HepG2 (cell line): ENCODE results near the gene CASP6. TPM values are rescaled to one million over a fixed set of nuclear protein-coding genes. Genes with fewer than 3 reads are reported as not detected.
A peak's percentile ranks its signal among the peaks of the same experiment; 100 is the strongest.

Experiments used
- GABPA ChIP-seq, 2 experiments: IDR thresholded peaks; 2 replicates each; pipeline ENCODE4 v1.6.1; 2011 to 2016; ENCODE audit warnings: low read depth in 2 of 2, low read length in 1 of 2, missing biosample characterization in 1 of 2, missing genetic modification characterization in 1 of 2
- HOXA3 ChIP-seq: sonication (generic); formaldehyde crosslinking; IDR thresholded peaks from 2 replicates; pipeline ENCODE4 v1.5.0; 2020; ENCODE audit warnings: missing genetic modification reagents
- NFKBIZ ChIP-seq: IDR thresholded peaks from 2 replicates; pipeline ENCODE4 v1.6.1; 2018; ENCODE audit warnings: missing genetic modification reagents, missing compliant biosample characterization
- SMC3 ChIP-seq: IDR thresholded peaks from 2 replicates; pipeline ENCODE4 v1.6.1; 2011; ENCODE audit warnings: low read length, improper control_type of control experiment
- SP1 ChIP-seq, 2 experiments: fragments of 450-650 bp in 1 of 2; sonication (generic) in 1 of 2; formaldehyde crosslinking in 1 of 2; IDR thresholded peaks; 2 replicates each; pipeline versions ENCODE4 v1.4.0 to v1.6.1; 2016 to 2020; ENCODE audit warnings: missing genetic modification reagents in 1 of 2
- ZNF33B ChIP-seq: sonication (generic); formaldehyde crosslinking; IDR thresholded peaks from 2 replicates; pipeline ENCODE4 v1.5.1; 2020; ENCODE audit warnings: mild to moderate bottlenecking, missing genetic modification reagents
- ZNF44 ChIP-seq: sonication (generic); formaldehyde crosslinking; IDR thresholded peaks from 2 replicates; pipeline ENCODE4 v1.5.1; 2020; ENCODE audit warnings: mild to moderate bottlenecking, missing genetic modification reagents
- ZNF460 ChIP-seq: sonication (generic); formaldehyde crosslinking; IDR thresholded peaks from 2 replicates; pipeline ENCODE4 v1.5.1; 2020; ENCODE audit warnings: missing genetic modification reagents, mild to moderate bottlenecking, borderline replicate concordance
- ZNF615 ChIP-seq: sonication (generic); formaldehyde crosslinking; IDR thresholded peaks from 2 replicates; pipeline ENCODE4 v1.5.0; 2020; ENCODE audit warnings: mild to moderate bottlenecking, missing genetic modification reagents, borderline replicate concordance
- ZNF788 ChIP-seq: sonication (generic); formaldehyde crosslinking; IDR thresholded peaks from 2 replicates; pipeline ENCODE4 v1.5.0; 2020; ENCODE audit warnings: mild to moderate bottlenecking, missing genetic modification reagents, borderline replicate concordance
- polyA plus RNA-seq, 8 experiments: library from polyadenylated mRNA; depleted of rRNA in 3 of 8; stranded (reverse) in 7 of 8; unstranded in 1 of 8; fragments of >200 nt; fragmentation: Illumina TruSeq in 4 of 8; extraction: Trizol in 4 of 8; gene quantifications; 2 replicates each; pipeline versions ENCODE4 v1.2.1 to v1.2.3, GENCODE V29; 2011 to 2016; ENCODE audit warnings: low read depth in 4 of 8, missing spikeins in 1 of 8, mixed read lengths in 1 of 8; ENCODE audit not compliant: insufficient read depth in 1 of 8
- total RNA-seq, 5 experiments: library from RNA; depleted of rRNA; stranded (reverse); fragments of >200 nt; fragmentation: Illumina TruSeq; extraction: Trizol; gene quantifications; 2 replicates each; pipeline ENCODE4 v1.2.3, GENCODE V29; 2016; ENCODE audit warnings: low read depth in 1 of 5
- TF ChIP-seq, protein P1 (sequence below): IDR thresholded peaks from 2 replicates; pipeline ENCODE4 v1.6.1; 2012; ENCODE audit warnings: low read length, improper control_type of control experiment
- TF ChIP-seq, protein P2 (sequence below): sonication (generic); formaldehyde crosslinking; conservative IDR thresholded peaks from 2 replicates; pipeline ENCODE4 v1.5.0; 2020; ENCODE audit warnings: missing genetic modification reagents
- TF ChIP-seq, protein P3 (sequence below): sonication (generic); formaldehyde crosslinking; IDR thresholded peaks from 2 replicates; pipeline ENCODE4 v1.4.0; 2020; ENCODE audit warnings: missing genetic modification reagents
- TF ChIP-seq, protein P4 (sequence below): IDR thresholded peaks from 2 replicates; pipeline ENCODE4 v1.6.1; 2012; ENCODE audit warnings: low read depth, low read length, improper control_type of control experiment
- TF ChIP-seq, protein P5 (sequence below): sonication (generic); formaldehyde crosslinking; IDR thresholded peaks from 2 replicates; pipeline ENCODE4 v1.5.1; 2020; ENCODE audit warnings: missing genetic modification reagents, mild to moderate bottlenecking, borderline replicate concordance
- TF ChIP-seq, protein P6 (sequence below): sonication (generic); formaldehyde crosslinking; IDR thresholded peaks from 2 replicates; pipeline ENCODE4 v1.8.0; 2022; ENCODE audit warnings: low read depth, missing genetic modification reagents

The CASP6 gene
- total and polyA plus RNA-seq, 2 of the 13 experiments (the other 11 are each of a cell fraction or from before 2014, with no cell fraction given) = 19.7 to 34.6 TPM

DNA sequence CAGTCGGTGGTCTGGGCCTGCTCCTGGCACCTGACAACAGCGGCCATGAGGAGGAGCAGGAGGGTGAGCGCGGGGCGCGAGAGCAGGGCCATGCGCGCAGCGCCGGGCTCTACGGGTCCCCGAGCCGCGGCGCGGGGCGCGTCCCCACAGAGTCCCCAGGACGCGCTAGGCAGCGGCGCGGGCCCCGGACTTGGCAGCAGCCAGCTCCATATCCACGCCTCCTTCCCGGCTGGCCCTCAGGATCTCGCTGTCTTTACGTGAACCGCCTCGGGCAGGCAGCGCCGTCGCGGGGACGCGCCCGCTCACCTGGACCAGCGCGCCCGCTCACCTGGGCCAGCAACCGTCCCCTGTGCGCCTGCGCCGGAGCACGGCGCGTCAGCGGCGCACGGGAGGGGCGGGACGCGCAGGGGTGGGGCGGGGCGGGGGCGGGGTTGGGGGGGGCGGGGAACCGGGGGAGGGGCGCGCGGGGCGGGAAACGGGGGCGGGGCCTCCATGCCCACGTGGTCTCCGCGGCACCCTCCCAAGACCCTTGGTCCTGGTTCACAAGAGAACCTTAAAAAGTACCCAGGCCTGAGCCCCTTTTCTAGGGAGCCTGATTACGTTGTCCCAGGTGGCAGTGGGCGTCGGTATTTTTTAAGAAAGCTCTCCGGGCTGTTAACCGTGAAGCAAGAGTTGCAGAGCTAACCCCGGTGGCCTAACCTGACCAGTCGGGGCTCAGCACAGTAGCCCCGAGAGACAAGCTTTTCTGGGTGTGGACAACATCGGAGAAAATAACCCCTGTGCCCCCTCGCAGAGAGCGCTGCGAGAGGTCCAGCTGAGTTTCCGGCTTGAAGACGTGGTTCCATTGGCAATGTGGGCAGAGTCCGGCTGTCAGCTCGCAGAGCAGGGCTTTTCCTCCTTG is 26.7 kb upstream of the CASP6 start, which contains the start of gene PLA2G12A (continued):
- TF ChIP-seq, protein P1, sequence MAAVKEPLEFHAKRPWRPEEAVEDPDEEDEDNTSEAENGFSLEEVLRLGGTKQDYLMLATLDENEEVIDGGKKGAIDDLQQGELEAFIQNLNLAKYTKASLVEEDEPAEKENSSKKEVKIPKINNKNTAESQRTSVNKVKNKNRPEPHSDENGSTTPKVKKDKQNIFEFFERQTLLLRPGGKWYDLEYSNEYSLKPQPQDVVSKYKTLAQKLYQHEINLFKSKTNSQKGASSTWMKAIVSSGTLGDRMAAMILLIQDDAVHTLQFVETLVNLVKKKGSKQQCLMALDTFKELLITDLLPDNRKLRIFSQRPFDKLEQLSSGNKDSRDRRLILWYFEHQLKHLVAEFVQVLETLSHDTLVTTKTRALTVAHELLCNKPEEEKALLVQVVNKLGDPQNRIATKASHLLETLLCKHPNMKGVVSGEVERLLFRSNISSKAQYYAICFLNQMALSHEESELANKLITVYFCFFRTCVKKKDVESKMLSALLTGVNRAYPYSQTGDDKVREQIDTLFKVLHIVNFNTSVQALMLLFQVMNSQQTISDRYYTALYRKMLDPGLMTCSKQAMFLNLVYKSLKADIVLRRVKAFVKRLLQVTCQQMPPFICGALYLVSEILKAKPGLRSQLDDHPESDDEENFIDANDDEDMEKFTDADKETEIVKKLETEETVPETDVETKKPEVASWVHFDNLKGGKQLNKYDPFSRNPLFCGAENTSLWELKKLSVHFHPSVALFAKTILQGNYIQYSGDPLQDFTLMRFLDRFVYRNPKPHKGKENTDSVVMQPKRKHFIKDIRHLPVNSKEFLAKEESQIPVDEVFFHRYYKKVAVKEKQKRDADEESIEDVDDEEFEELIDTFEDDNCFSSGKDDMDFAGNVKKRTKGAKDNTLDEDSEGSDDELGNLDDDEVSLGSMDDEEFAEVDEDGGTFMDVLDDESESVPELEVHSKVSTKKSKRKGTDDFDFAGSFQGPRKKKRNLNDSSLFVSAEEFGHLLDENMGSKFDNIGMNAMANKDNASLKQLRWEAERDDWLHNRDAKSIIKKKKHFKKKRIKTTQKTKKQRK = no peak
- TF ChIP-seq ZNF44 (CRISPR knock-in tag) (no peak), GABPA (IDR thresholded peaks at IDR 0.05; ENCODE audit: low read depth, low read length) (no peak), GABPA (CRISPR knock-in tag; IDR thresholded peaks at IDR 0.05; ENCODE audit: low read depth) (no peak), ZNF615 (CRISPR knock-in tag) (no peak), NFKBIZ (no peak), ZNF33B (CRISPR knock-in tag) (no peak), HOXA3 (CRISPR knock-in tag) (peak; percentile 34; the same call in 1 of the 2 replicates), SP1 (IDR thresholded peaks at IDR 0.05) (no peak), SP1 (CRISPR knock-in tag; IDR thresholded peaks at IDR 0.05) (peak; percentile 60; the same call in 1 of the 2 replicates), ZNF460 (no peak), SMC3 (no peak), ZNF788 (CRISPR knock-in tag) (peak; percentile 74; the same call in 1 of the 2 replicates)
- TF ChIP-seq, protein P2, sequence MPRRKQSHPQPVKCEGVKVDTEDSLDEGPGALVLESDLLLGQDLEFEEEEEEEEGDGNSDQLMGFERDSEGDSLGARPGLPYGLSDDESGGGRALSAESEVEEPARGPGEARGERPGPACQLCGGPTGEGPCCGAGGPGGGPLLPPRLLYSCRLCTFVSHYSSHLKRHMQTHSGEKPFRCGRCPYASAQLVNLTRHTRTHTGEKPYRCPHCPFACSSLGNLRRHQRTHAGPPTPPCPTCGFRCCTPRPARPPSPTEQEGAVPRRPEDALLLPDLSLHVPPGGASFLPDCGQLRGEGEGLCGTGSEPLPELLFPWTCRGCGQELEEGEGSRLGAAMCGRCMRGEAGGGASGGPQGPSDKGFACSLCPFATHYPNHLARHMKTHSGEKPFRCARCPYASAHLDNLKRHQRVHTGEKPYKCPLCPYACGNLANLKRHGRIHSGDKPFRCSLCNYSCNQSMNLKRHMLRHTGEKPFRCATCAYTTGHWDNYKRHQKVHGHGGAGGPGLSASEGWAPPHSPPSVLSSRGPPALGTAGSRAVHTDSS (CRISPR knock-in tag) = no peak
- TF ChIP-seq, protein P3, sequence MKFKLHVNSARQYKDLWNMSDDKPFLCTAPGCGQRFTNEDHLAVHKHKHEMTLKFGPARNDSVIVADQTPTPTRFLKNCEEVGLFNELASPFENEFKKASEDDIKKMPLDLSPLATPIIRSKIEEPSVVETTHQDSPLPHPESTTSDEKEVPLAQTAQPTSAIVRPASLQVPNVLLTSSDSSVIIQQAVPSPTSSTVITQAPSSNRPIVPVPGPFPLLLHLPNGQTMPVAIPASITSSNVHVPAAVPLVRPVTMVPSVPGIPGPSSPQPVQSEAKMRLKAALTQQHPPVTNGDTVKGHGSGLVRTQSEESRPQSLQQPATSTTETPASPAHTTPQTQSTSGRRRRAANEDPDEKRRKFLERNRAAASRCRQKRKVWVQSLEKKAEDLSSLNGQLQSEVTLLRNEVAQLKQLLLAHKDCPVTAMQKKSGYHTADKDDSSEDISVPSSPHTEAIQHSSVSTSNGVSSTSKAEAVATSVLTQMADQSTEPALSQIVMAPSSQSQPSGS = no peak
- TF ChIP-seq, protein P4, sequence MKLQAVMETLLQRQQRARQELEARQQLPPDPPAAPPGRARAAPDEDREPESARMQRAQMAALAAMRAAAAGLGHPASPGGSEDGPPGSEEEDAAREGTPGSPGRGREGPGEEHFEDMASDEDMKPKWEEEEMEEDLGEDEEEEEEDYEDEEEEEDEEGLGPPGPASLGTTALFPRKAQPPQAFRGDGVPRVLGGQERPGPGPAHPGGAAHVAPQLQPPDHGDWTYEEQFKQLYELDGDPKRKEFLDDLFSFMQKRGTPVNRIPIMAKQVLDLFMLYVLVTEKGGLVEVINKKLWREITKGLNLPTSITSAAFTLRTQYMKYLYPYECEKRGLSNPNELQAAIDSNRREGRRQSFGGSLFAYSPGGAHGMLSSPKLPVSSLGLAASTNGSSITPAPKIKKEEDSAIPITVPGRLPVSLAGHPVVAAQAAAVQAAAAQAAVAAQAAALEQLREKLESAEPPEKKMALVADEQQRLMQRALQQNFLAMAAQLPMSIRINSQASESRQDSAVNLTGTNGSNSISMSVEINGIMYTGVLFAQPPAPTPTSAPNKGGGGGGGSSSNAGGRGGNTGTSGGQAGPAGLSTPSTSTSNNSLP = no peak
- TF ChIP-seq, protein P5, sequence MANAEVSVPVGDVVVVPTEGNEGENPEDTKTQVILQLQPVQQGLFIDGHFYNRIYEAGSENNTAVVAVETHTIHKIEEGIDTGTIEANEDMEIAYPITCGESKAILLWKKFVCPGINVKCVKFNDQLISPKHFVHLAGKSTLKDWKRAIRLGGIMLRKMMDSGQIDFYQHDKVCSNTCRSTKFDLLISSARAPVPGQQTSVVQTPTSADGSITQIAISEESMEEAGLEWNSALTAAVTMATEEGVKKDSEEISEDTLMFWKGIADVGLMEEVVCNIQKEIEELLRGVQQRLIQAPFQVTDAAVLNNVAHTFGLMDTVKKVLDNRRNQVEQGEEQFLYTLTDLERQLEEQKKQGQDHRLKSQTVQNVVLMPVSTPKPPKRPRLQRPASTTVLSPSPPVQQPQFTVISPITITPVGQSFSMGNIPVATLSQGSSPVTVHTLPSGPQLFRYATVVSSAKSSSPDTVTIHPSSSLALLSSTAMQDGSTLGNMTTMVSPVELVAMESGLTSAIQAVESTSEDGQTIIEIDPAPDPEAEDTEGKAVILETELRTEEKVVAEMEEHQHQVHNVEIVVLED = peak; percentile 91
- TF ChIP-seq, protein P6, sequence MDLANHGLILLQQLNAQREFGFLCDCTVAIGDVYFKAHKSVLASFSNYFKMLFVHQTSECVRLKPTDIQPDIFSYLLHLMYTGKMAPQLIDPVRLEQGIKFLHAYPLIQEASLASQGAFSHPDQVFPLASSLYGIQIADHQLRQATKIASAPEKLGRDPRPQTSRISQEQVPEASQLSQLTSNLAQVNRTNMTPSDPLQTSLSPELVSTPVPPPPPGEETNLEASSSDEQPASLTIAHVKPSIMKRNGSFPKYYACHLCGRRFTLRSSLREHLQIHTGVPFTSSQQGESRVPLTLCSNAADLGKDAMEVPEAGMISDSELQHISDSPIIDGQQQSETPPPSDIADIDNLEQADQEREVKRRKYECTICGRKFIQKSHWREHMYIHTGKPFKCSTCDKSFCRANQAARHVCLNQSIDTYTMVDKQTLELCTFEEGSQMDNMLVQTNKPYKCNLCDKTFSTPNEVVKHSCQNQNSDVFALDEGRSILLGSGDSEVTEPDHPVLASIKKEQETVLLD (CRISPR knock-in tag) = no peak
